ENCODE measurements around the gene SPOCK3.

The SPOCK3 gene

GRCh38 chr4:167176723-167177367, 57.4 kb downstream of the SPOCK3 start:
- no peak for DNase-seq

GRCh38 chr4:167171928-167172327, 62.4 kb downstream of the SPOCK3 start:
- DNase-seq: no peak

- no peak for DNase-seq
Observed at GRCh38 chr4:167168611-167169010, 65.7 kb downstream of the SPOCK3 start.

DNA sequence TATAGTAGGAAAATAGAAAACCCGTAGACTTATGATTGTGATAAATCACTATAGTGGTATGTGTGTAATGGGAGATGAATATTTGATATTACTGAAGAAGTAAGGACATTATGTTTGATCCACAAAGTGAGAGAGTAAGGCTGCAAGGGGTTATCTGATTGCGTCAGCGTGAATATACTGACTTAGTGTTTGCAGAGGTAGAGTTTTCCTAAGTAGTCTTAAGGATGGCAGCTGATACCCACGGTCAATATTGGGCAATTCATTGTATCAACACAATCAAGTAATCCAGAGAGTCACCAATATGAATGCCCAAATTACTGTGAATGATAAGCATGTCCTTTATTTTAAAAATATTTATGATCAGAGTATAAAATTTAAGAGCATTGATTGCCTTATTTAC, 83.7 kb downstream of the SPOCK3 start:
- no peak for DNase-seq

DNA sequence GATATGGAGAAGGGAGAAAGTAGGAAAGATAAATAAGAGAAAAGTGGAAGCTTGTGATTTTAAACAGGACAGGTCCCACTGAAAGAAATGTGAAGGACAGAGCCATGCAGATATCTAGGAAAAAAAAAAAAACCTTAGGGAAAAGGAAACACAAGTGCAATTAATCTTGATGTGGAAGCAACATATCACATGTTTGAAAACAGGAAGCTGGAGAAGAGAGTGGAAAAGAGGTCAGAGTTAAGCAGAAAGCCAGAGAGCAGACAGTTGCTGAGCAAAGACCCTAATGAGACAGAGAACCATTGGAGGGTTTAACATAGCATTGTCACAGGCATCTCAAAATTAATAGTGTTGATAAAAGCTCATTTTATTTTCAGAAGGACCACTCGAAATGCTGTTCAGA, 89.7 kb downstream of the SPOCK3 start:
- no peak for DNase-seq

GRCh38 chr4:167143018-167143417, 91.3 kb downstream of the SPOCK3 start:
- DNase-seq: no peak

GRCh38 chr4:167136270-167136669, 98.0 kb downstream of the SPOCK3 start:
- DNase-seq: no peak

GRCh38 chr4:167129146-167129545, 105.1 kb downstream of the SPOCK3 start:
- DNase-seq: no peak

DNA sequence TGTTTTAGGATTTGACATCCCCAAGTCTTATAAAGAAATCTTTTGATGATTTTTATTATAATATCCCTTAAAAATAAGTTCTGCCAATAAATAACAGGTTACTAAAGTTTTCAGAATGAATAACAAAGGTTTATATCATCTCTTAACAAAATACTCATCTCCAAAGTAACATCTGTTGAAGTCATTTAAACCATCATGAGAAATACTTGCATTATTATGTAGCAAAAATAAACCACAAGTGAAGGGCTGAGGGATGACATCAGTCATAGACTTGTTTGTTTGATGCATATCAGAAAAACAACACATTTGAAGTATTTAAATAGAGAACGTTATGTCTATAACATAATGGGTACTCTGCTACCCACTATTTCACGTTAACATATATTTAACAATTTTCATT, 114.9 kb downstream of the SPOCK3 start:
- DNase-seq: no peak

DNA sequence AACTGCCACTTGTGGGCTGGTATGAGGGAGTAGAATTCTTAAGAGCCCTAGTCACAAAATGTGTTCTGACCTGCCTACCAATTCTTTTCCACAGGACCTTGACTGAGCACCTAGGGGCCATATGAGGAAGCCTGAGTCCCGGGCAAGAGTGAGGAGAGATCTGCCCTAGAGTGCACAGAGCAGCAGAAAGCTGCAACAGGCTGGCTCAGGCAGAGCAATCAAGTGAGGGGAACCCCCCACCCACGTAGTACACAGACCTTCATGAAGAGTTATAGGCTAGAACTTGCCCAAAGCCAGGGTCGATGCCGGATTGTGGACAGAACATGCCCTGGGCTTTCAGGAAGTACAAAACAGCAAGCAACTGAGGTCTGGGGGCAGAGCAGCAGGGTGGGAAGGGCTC, 117.0 kb downstream of the SPOCK3 start:
- DNase-seq: no peak

DNA sequence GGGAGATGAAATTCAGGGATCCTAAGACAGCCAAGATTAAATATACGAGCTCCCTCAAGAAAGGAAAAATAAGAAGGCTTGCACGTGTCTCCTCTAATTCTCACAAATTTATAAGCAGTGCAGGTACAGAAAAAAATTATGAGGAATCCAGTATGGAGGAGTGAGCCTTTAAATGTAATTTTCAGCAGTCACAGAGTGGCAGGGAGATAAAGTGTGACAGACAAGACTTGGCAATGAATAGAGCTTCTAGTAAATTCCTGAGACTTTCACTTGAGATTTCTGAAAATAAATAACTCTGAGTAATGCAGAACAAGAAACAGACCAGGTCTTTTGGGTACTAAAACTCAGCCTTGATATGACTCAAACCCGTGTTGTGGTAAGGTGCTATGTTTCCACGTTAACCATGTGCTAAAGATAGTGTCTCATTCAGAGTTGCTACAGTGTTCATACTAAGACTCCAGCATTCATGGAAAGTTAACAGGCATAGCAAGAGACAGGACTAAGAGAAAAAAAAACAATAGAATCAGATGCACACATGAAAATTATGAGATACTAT, 119.8 kb downstream of the SPOCK3 start:
- no peak for DNase-seq

- DNase-seq: no peak
Observed at GRCh38 chr4:167111622-167112021, 122.7 kb downstream of the SPOCK3 start.

DNA sequence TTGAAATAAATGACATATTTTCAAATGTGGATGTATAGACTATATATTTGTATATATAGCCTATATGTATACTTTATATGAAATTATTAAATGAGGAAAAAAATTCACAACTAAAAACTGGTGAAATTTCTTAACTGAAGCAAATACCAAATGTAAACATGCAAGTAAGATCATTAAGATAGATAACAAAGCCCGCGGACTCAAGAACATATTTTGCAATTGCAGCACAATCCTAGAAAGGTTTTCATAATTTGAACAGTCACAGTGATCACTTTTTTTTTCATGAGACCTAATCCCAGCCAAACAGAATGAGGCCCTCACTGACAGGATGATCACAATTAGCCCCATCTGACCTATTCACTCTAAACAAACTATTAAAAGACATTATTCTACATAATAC, 123.2 kb downstream of the SPOCK3 start:
- DNase-seq: no peak

DNA sequence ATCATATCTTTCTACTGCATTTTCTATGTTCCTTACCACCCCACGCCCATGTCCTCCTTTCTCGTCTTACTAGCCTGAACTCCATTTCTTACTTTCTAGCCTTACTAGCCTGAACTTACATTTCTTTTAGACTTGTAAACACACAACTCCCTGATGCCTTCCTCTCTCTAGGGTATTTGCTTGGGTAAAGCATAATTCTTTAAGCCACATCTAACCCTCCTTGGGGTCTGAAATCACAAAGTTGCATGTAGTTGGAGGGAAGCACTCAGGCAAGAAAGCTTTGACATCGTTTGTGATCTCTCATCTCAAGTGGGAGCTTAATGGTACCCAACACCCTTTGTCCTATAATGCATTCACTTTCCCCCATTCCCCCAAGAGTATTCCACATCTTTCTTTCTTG, 124.4 kb downstream of the SPOCK3 start:
- no peak for DNase-seq

DNA sequence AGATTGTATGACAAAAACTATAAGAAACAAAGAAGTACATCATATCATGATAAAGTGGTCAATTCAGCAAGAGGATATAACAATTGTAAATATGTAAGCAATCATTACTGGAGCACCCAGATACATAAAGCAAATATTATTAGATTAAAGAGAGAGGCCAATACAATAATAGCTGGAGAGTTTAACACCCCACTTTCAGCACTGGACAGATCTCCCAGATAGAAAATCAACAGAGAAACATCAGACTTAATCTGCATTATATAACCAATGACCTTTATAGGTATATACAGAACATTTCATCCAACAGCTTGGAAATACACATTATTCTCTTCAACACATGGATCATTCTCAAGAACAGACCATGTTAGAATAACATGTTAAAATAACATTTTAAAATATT, 128.4 kb downstream of the SPOCK3 start:
- no peak for DNase-seq

DNA sequence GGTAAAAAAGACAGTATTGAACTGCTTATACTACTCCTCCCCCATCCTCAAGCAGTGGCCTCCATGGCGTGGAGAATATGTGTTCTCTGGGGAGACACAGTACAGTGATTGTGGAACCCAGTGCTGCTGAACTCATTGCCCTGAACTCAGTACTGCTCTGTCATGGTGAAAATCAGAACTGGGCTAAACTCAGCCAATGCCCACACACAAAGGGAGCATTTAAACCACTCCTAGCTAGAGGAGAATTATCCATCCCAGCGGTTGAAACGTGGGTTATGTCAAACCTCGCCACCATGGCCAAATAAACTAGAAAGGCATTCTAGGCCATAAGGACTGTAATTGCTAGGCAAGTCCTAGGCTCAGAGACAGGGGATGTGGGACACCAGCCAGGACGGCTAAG, 131.8 kb downstream of the SPOCK3 start:
- DNase-seq: no peak

GRCh38 chr4:167101035-167101434, 133.3 kb downstream of the SPOCK3 start:
- DNase-seq: peak in 1 of 4 experiments; percentile 4

DNA sequence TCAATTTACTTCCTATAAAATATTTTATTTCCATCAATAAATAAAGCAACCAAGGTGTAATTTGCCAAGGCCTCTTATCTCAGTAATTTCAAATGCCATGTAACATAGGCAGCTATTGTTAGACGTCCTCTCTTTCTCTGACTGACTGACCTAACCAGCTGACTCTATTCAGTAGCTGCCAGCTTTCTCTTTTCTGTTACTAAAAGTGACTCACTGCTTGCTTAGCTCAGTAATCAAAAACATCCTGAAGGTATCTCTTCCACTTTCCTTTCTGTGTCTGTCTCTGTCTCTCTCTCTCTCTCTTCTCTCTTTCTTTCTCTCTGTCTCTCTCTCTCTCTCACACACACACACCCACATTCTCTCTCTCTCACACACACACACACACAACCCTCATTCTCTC, 134.2 kb downstream of the SPOCK3 start:
- no peak for DNase-seq

- DNase-seq: no peak
Observed at GRCh38 chr4:167088115-167088514, 146.2 kb downstream of the SPOCK3 start.

- no peak for DNase-seq
Observed at GRCh38 chr4:167084321-167084720, 150.0 kb downstream of the SPOCK3 start.

GRCh38 chr4:167079762-167080161, 154.5 kb downstream of the SPOCK3 start:
- peak in 1 of 4 experiments; percentile 5 for DNase-seq

DNA sequence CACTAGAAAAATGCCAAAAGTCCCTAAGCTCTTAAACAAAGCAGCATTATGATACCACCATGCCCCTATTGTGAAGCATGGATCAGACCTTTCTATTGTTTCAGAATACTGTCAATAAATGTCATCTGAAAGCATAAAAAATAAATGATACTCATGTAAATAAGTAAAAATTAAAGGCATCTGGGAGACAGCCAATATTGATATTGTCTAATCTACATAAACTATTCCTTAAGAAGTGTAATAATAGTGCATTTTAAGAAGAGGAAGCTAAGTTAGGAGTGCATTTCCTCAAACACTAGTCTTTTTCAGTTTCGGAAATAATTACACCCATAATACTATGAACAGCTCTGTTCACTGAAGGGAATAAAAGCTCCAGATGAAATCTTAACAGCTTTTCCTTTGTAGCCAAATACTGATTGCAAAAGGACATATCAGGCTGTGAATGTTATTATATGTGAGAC, 181.6 kb downstream of the SPOCK3 start:
- peak in 1 of 4 experiments; percentile 9 for DNase-seq

GRCh38 chr4:167049257-167049656, 185.0 kb downstream of the SPOCK3 start:
- no peak for DNase-seq

DNA sequence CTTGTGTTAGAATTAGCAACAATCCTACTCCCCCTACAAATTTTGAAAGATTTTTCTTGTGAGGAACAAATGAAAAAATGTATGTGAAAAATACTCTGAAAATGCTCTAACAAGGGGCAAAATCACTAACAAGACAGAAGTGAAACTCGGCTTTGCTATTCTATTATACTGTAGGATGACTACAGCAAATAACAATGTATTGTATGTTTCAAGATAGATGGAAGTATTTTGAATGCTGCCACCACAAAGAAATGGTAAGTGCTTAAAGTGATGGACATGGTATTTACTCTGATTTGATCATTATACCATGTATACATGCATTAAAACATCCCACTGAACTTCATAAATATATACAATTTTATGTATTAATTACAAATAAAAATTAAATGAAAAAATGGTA, 192.8 kb downstream of the SPOCK3 start:
- DNase-seq: peak in 1 of 4 experiments; percentile 10

GRCh38 chr4:167035390-167035789, 198.9 kb downstream of the SPOCK3 start:
- no peak for DNase-seq

Measured in suppressor macrophage (primary cell).